Measurements from ENCODE around the gene CLMP. TPM values are rescaled to one million over a fixed set of nuclear protein-coding genes. Genes with fewer than 3 reads are reported as not detected.

The CLMP gene
- polyA plus RNA-seq, 3 donors = 0.33 TPM; not detected in 2

DNA sequence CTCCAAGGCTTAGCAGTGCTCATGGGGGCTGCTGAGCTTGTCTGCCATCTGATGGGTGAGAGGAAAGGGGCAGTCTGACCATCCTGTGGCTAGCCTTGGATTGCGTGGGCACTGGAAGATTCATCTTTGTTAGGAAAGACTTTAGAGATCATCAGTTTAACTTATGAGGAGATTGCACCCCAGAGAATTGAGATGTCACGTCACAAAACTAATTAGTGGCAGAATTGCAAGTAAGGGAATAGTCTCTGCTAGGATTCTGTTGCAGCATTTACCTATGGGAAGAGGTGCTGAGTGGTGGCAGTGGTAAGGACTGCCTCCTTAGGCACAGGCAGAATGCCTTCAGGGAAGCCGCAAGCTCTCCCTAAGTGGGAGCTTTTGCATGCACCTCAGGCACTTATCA lies 90.4 kb downstream of the CLMP start:
- Histone ChIP-seq H3K4me1 (ENCODE audit: control insufficient read depth in 1 of 2, insufficient read depth in 2 of 2, low read length in 2 of 2) (no peaks in the 10 kb centered on the region), H3K27ac (ENCODE audit: low read depth in 1 of 2, low read length in 2 of 2) (no peak overlapping the region), H4K20me1 (ENCODE audit: insufficient read depth, low read length) (no peaks in the 10 kb centered on the region), H3K4me2 (replicated peaks; ENCODE audit: extremely low read depth, low read length, poor library complexity, severe bottlenecking) (no peak overlapping the region), H2AFZ (ENCODE audit: insufficient read depth, low read depth, low read length, poor library complexity, severe bottlenecking) (no peak overlapping the region), H3K4me3 (replicated peaks in 1 of 3; ENCODE audit: low read depth in 2 of 3, low read length in 3 of 3) (no peak overlapping the region), H3K9me3 (replicated peaks in 1 of 2; ENCODE audit: control insufficient read depth in 1 of 2, insufficient read depth in 1 of 2, low read length in 2 of 2) (no peaks in the 10 kb centered on the region), H3K79me2 (ENCODE audit: insufficient read depth, low read length) (no peaks in the 10 kb centered on the region), H3K27me3 (ENCODE audit: control insufficient read depth in 2 of 2, insufficient read depth in 2 of 2, low read length in 2 of 2) (no peaks in the 10 kb centered on the region), H3K36me3 (replicated peaks in 1 of 2; ENCODE audit: control insufficient read depth in 1 of 2, insufficient read depth in 2 of 2, low read length in 2 of 2) (no peaks in the 10 kb centered on the region), H3K9ac (ENCODE audit: insufficient read depth, low read length, poor library complexity, severe bottlenecking) (no peak overlapping the region)
- peaks cover 4% of the 10 kb centered on the region for H3K4me1 Mint-ChIP-seq
- no peaks in the 10 kb centered on the region for H3K9me3 Mint-ChIP-seq
- TF ChIP-seq, protein P1, sequence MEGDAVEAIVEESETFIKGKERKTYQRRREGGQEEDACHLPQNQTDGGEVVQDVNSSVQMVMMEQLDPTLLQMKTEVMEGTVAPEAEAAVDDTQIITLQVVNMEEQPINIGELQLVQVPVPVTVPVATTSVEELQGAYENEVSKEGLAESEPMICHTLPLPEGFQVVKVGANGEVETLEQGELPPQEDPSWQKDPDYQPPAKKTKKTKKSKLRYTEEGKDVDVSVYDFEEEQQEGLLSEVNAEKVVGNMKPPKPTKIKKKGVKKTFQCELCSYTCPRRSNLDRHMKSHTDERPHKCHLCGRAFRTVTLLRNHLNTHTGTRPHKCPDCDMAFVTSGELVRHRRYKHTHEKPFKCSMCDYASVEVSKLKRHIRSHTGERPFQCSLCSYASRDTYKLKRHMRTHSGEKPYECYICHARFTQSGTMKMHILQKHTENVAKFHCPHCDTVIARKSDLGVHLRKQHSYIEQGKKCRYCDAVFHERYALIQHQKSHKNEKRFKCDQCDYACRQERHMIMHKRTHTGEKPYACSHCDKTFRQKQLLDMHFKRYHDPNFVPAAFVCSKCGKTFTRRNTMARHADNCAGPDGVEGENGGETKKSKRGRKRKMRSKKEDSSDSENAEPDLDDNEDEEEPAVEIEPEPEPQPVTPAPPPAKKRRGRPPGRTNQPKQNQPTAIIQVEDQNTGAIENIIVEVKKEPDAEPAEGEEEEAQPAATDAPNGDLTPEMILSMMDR (IDR thresholded peaks at IDR 0.05) = no peak
- DNase-seq = no peak
- intact Hi-C loops (cut with micrococcal nuclease) = no loop called here
- H3K36me3 Mint-ChIP-seq = no peaks in the 10 kb centered on the region
- WGBS (ENCODE audit: insufficient coverage) = 96% methylated on average over 3 of the region's 3 CpGs
- no peak overlapping the region for H3K27ac Mint-ChIP-seq
- peaks cover 4 to 7% (median 7%) of the 10 kb centered on the region in 3 donors for H3K27me3 Mint-ChIP-seq (ENCODE audit: low read depth in 3 of 3)
- H3K4me3 Mint-ChIP-seq = no peak overlapping the region

DNA sequence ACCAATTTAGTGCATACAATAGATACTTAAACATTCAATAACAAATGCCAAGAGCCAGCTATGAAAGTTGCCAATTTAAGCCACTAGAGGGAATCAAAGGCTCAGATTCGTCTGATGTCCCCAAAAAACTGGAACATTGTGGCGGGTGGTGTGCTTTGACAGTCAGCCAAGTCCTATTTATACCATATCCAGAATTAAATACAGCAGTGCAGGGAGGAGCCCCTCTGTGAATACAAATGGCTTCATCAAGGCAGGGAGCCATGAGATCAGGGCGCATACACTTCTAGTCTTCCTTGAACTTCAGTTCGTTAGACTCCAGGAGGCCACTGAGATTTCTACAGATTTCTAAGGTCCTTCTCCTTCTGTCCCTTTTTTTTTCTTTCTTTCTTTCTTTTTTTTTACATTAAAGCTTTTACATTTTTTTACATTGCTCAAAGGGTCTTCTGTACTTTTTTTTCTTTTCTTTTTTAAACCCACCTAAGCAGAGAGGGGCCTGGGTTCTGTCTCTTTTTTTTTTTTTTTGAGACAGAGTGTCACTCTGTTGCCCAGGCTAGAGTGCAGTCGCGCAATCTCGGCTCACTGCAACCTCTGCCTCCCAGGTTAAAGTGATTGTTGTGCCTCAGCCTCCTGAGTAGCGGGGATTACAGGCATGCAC lies 91.6 kb downstream of the CLMP start:
- peak; percentile 13 to 40 (median 13) for DNase-seq
- Histone ChIP-seq H3K79me2 (ENCODE audit: insufficient read depth, low read length) (no peaks in the 10 kb centered on the region), H3K9ac (ENCODE audit: insufficient read depth, low read length, poor library complexity, severe bottlenecking) (no peak overlapping the region), H3K4me3 (replicated peaks in 1 of 3; ENCODE audit: low read depth in 2 of 3, low read length in 3 of 3) (no peak overlapping the region), H3K4me2 (replicated peaks; ENCODE audit: extremely low read depth, low read length, poor library complexity, severe bottlenecking) (no peak overlapping the region), H3K27ac (ENCODE audit: low read depth in 1 of 2, low read length in 2 of 2) (no peak overlapping the region), H2AFZ (ENCODE audit: insufficient read depth, low read depth, low read length, poor library complexity, severe bottlenecking) (no peak overlapping the region), H3K36me3 (replicated peaks in 1 of 2; ENCODE audit: control insufficient read depth in 1 of 2, insufficient read depth in 2 of 2, low read length in 2 of 2) (no peaks in the 10 kb centered on the region), H3K9me3 (replicated peaks in 1 of 2; ENCODE audit: control insufficient read depth in 1 of 2, insufficient read depth in 1 of 2, low read length in 2 of 2) (no peaks in the 10 kb centered on the region), H3K27me3 (ENCODE audit: control insufficient read depth in 2 of 2, insufficient read depth in 2 of 2, low read length in 2 of 2) (no peaks in the 10 kb centered on the region), H3K4me1 (ENCODE audit: control insufficient read depth in 1 of 2, insufficient read depth in 2 of 2, low read length in 2 of 2) (no peaks in the 10 kb centered on the region), H4K20me1 (ENCODE audit: insufficient read depth, low read length) (no peaks in the 10 kb centered on the region)
- H3K27me3 Mint-ChIP-seq (ENCODE audit: low read depth in 3 of 3) = peaks cover 6 to 7% (median 6%) of the 10 kb centered on the region in 3 donors
- 75% methylated on average over 3 of the region's 8 CpGs for whole genome bisulfite sequencing (ENCODE audit: insufficient coverage)
- intact Hi-C loops (cut with micrococcal nuclease) = no loop called here
- H3K36me3 Mint-ChIP-seq = no peaks in the 10 kb centered on the region
- H3K27ac Mint-ChIP-seq = no peak overlapping the region
- H3K4me1 Mint-ChIP-seq = peaks cover 4% of the 10 kb centered on the region
- TF ChIP-seq, protein P1 (IDR thresholded peaks at IDR 0.05) = peak; percentile 68
- H3K9me3 Mint-ChIP-seq = no peaks in the 10 kb centered on the region
- no peak overlapping the region for H3K4me3 Mint-ChIP-seq
